Fibroblast of villous mesenchyme (primary cell): ENCODE data around the gene EPN2. TPM values are rescaled to one million over a fixed set of nuclear protein-coding genes. Genes with fewer than 3 reads are reported as not detected.
"Not testable (repeated sequence)": the region's sequence is repeated elsewhere in the genome, so short reads cannot be mapped to it uniquely, and the experiment has no call there.

ENCODE experiments used
- DNase-seq: peaks from one replicate; pipeline ENCODE4 v3.0.0-alpha.2; 2010; ENCODE audit warnings: low read depth
- H3K4me3 ChIP-seq: 2 replicates; pipeline ENCODE4 v1.5.1; 2011; ENCODE audit warnings: low read depth, mild to moderate bottlenecking, low read length
- total RNA-seq: library from RNA; depleted of rRNA; stranded (reverse); fragments of >200 nt; gene quantifications from 2 replicates; pipeline ENCODE4 v1.2.3, GENCODE V29; 2012
- TF ChIP-seq, protein P1 (sequence below): IDR thresholded peaks from 2 replicates; pipeline ENCODE4 v1.5.1; 2012; ENCODE audit warnings: low read depth, mild to moderate bottlenecking, low read length; ENCODE audit not compliant: insufficient read depth

The EPN2 gene
- total RNA-seq, 1 donor = 30.2 TPM

DNA sequence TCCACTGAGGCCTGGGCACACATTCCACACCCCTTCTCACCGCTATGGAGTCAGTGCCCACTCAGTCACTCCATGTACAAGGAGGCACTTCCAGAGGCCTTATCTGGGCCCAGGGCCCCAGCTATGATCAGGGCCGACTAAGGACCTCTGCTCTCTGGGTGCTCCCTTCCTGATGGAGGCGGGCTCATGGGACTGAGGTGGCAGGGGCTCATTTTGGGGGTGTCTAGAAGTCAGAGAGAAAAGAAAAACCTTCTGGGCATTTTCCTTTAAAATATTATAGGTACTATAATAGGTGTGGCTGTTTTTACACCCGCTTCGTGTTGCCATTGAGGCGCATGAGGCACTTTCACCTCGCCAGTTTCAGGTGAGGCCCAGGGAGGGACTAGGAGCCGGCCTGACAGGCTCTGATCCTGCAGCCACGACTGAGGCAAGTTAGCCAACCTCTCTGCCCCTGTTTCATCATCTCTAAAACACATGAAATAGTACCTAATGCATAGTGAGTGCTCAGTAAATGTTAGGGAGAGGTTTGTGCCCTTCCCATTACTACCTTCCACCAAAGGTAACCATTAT is 111.0 kb downstream of the EPN2 start:
- TF ChIP-seq, protein P1, sequence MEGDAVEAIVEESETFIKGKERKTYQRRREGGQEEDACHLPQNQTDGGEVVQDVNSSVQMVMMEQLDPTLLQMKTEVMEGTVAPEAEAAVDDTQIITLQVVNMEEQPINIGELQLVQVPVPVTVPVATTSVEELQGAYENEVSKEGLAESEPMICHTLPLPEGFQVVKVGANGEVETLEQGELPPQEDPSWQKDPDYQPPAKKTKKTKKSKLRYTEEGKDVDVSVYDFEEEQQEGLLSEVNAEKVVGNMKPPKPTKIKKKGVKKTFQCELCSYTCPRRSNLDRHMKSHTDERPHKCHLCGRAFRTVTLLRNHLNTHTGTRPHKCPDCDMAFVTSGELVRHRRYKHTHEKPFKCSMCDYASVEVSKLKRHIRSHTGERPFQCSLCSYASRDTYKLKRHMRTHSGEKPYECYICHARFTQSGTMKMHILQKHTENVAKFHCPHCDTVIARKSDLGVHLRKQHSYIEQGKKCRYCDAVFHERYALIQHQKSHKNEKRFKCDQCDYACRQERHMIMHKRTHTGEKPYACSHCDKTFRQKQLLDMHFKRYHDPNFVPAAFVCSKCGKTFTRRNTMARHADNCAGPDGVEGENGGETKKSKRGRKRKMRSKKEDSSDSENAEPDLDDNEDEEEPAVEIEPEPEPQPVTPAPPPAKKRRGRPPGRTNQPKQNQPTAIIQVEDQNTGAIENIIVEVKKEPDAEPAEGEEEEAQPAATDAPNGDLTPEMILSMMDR = no peak
- no peak for DNase-seq
- H3K4me3 ChIP-seq = no peak overlapping the region

DNA sequence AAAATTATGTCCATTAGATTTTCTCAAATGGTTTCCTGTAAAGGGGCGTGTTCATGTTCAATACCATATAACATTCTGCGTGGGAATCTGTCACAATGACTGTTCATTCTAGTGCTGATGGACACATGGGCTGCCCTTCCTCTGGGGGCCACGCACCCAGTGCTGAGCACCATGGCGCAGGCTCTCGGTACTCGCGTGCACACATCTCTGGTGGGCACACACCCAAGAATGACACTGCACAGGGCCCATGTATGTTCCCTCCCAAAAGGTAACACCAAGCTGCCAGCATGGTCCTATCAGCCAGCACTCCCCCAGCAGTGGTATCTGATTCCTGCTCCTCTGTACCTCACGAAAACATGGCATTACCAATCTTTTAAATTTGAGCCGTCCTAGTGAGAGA is 111.6 kb downstream of the EPN2 start:
- no peak for DNase-seq
- TF ChIP-seq, protein P1 = no peak
- H3K4me3 ChIP-seq = no peak overlapping the region

DNA sequence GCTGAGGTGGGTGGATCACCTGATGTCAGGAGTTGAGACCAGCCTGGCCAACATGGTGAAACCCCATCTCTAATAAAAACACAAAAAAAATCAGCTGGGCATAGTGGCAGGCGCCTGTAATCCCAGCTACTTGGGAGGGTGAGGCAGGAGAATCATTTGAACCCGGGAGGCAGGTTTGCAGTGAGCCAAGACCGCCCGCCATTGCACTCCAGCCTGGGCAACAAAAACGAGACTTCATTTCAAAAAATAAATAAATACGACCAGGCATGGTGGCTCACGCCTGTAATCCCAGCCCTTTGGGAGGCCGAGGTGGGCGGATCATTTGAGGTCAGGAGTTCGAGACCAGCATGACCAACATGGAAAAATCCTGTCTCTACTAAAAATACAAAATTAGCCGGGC is 116.2 kb downstream of the EPN2 start:
- DNase-seq, H3K4me3 ChIP-seq: not testable (repeated sequence)

DNA sequence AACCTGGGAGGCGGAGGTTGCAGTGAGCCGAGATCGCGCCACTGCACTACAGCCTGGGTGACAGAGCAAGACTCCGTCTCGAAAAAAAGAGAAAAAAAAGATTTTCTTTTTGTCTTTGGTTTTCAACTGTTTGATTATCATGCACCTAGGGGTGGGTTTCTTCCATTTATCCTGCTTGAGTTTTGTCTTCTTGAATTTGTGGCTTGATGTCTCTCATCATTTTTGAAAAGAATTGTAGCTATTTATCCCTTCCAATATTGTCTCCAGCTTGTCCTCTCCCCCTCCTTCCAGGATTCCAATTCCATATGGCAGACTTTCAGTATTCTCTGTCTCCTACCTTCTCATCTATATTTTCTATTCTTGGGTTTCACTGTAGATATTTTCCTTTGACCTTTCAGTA is 117.6 kb downstream of the EPN2 start:
- no peak for DNase-seq
- no peak overlapping the region for H3K4me3 ChIP-seq
- TF ChIP-seq, protein P1 = no peak

DNA sequence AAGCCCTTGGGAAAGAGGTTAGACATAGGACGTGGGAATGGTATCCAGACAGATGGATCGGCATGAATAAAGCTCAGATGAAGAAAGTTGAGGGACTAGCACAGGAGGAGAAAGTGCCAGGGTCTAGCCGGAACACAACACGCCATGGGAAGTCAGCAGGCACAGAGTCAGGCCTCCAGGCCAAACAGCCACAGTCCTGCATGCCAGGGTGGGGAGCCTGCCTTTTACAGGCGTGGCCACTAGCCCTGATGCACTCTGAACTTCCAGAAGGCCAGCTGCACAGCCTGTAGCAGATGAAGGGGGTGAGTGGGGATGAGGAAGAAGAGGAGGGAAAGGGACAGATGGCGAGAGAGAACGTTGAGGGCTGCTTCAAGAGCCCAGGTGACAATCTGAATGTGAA is 120.2 kb downstream of the EPN2 start:
- TF ChIP-seq, protein P1 = no peak
- no peak overlapping the region for H3K4me3 ChIP-seq
- DNase-seq = no peak

DNA sequence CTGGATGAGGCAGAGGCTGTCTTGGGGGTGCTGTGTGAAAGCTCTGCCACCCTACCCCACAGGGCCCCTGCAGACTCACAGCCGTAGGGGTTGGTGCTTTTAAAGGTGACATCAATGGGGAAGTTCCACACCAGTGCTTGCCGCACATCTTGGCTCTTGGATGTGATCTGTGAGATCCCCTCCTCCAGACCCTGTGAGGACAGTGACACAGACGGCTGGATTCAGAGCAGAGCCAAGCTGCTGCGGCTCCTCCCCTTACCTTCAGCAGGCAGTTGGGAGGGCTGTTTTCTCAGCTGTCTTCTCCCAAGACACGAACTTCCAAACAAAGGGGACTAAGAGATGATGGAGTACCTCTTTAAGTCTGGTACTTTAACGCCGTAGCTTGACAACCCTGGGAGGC is 120.6 kb downstream of the EPN2 start:
- TF ChIP-seq, protein P1 = no peak
- no peak for DNase-seq
- H3K4me3 ChIP-seq = no peak overlapping the region

DNA sequence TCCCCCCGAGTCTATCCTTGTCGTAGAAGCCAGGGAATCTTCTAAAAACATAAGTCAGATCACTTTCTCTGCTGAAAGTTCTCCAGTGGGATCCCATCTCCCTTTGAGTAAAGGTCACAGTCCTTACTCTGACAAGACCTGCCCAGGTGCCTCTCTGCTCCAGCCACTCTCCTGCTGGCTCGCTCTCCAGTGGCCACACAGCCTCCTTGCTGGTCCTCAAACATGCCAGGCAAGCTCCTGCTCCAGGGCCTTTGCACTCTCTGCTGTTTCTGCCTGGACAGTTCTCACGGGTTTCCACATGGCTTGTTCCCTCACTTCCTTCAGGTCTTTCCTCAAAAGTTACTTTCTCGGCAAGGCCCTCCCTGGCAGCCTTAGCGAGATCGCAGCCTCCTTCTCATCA is 122.0 kb downstream of the EPN2 start:
- no peak overlapping the region for H3K4me3 ChIP-seq
- TF ChIP-seq, protein P1 = no peak

More for the DNA sequence above, 122.0 kb downstream of the EPN2 start:
- DNase-seq = no peak
